Amygdala (tissue), 56 donors: Measurements from ENCODE around the gene ZSWIM4.

ENCODE experiments used
- DNase-seq, 56 donors: peaks; one replicate each; lab custom pipeline; 2025; lab: John Stamatoyannopoulos, UW

Gene ZSWIM4

DNA sequence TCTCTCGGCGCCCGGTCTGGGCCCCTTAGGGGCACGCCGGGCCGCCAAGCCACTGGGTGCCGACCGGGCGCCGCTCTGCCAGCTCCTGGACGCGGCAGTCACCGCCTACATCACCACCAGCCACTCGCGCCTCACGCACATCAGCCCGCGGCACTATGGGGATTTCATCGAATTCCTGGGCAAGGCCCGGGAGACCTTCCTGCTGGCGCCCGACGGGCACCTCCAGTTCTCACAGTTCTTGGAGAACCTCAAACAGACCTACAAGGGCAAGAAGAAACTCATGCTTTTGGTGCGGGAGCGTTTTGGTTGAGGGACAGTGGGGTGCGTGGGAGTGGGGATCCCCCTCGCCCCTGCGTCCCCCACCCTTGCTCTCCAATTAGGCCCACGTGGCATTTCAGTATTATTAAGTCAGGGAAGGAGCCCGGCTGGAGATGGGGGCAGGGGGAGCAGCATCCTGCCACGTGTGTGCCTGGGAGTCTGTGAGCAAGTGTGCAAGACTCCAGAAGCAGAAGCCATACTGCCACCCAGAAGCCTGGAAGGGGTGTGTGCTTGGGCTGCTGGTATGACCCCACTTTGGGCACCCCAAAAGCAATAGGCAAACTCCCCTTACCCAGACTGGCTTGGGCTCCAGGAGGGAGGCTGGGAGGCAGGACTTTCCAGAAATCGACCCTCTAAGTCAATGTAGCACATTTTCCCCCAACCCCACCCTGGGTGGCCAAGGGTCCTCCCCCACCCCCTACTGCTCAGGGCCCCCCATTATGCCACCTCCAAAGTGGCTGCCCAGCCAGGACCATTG is 35.7 kb downstream of the ZSWIM4 start:
- no peak for DNase-seq

DNA sequence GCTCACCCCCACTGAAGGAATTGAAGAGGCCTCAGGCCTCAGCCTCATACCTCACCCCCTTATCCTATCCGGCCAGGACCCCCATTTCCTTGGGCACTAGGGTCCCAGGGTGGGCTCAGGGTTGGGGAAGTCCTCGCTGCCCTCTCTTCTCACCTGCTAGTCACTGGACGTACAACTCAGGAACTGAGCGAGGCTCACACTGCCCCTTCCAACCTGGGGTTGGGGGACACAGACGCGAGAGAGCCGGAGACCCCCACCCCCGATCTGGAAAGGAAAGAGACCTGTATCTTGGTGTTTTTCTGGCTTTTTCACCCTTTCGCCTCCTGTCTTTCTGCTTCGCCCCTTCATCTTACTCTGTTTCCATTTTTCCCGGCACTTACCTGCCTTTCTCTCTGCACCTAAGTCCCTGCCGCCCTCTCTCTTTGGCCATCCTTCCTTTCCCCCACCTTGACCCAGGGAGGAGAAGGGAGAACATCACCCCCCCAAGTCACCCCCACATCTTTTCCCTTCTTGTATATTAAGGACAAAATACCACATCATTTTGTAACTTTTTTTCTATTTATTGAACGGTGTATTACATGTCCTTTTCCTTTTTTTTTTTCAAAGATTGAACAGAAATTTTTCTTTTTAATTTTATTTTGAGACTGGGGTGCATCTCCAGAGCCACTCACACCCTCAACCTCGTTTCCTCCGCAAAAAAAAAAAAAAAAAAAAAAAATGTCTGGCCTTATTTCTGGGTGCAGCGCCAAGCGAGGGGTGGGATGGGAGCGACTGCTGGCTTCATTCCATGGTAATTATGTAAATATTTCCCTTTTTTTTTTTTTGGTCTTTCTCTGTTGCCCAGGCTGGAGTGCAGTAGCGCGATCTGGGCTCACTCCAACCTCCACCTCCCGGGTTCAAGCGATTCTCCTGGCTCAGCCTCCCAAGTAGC is 36.6 kb downstream of the ZSWIM4 start:
- no peak for DNase-seq

DNA sequence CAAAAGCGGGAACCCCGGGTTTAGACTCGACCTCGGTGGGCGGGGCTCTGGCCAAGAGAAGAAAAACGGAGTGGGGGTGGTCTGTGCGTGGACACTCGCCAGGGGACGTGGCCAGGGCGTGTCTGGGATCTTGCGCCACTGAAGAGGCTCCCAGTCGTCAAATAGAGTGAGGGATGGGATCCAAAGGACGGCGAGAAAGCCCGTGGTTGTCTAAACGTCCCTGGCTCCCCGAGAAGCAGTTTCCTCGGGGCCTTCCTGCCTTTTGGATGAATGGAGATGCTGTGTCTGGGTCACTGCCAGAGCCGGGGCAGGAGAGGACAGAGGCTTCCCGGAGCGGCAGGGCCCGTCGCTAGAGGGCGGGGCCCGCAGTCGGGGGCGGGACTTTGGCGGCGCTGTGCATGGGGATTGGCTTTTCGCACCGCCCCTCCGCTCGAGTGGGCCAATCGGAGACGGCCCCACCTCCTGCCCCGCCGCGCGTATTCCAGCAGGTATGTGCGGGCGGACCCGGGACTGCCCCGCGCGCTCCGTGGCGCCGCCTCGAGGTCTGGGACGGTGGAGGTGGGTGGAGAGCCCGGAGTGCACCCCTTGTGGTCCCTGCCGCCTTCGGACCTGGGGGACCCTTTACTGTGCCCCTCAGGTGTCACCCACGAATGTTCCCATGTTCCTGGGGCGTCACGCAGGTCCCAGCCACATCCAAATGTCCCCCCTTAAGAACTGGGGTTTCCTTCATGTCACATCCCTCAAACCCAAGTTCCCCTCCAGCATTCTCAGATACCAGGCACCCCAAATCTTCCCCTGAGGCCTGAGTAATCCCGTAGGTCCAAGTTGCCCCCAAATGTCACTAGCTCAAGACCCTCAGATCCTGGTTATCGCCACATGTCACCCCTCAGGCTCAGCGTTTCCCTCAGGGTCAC is 38.3 kb downstream of the ZSWIM4 start:
- peak in 54 of 56 donors; percentile 24 to 95 (median 73) for DNase-seq

DNA sequence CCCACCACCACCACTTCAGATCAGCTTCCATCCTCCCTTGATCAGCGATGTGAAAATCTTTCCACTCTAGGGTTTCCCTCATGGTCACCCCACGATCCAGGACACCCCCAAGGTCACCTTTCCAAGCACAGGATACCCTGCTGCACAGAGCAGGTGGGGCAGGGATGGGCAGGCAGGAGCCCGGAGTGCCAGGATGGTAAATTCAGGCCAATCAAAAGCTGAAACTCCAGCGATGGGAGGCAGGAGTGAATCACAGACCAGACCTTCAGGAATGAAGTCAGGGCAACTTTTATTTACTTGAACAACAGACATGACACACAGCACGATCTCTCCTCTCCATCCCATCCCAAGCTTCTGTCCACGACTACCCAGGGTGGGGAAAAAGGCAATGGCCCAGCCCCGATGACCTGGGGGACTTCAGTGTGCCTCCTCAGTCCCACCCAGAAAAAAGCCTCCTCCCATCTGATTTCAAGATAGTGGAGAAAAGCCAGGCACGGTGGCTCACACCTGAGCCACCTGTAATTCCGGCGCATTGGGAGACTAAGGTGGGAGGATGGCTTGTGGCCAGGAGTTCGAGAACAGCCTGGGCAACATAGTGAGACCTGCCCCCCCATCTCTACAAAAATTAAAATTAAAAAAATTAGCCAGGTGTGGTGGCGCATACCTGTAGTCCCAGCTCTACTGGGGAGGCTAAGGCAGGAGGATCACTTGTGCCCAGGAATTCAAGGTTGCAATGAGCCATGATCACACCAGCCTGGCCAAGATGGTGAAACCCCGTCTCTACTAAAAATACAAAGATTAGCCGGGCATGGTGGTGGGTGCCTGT is 39.2 kb downstream of the ZSWIM4 start:
- no peak for DNase-seq

DNA sequence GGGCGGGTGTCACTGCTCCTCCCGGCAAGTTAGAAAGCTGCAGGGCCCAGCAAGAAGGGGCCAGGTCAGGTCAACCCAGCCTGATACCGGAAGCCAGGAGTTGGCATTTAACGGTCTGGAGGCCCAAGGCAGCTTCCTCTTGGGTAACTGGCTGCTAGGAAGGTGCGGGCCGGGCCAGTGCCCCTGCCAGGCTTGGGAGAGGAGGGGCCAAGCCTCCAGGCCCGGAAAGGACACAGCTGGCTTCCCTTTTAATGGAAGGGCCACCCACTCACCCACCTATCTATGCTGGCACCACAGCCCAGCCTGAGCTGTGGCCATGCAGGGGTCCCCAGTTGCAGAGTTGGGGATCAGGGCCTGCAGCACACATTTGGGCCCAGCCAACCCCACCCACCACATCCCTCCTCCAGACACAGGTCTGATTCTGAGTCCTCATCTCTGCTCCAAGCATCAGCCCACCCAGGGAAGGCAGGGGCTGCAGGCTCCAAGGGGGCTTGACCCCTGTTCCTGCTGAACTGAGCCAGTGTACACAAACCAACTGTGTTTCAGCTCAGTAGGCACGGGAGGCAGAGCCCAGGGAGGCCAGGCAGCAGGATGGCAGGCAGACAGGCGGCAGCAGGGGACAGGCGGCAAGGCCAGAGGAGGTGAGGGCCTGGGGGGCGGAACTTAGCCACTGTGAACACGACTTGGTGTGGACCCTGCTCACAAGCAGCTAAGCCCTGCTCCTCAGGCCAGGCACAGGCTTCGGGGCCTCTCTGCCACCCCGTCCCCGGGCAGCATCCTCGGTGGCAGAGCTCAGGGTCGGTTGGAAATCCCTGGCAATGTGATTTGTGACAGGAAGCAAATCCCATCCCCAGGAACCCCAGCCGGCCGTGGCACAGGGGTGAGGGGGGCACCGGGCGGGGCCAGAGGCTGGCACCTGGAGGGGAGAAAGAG is 40.8 kb downstream of the ZSWIM4 start:
- DNase-seq: no peak

DNA sequence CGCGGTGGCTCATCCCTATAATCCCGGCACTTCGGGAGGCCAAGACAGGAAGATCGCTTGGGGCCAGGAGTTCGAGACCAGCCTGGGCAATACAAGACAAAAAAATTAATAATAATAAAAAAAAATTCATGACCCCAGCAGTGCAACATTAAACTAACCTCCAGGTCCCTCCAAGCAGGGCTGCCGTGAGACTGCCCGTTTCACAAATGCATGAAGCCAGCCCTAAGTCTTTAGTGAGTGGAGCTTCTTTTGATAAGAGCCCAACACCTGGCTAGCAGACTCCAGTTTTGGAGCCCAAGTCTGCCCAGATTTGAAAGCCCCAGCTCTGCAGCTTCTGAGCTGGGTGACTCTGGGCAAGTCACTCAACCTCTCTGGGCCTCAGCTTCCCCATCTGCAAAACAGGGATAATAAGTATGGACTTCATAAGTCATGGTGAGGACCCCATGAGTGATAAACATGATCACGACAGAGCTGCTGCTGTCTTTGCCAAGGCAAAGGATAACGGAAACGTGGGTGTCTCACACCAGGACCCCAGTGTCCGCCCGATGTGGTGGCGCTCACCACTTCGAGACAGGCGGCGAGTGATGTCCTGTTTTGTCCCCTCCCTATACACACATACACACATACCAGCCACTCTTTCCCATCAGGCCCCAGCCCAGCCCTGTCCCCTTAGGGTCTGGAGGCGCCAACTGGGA is 43.3 kb downstream of the ZSWIM4 start:
- no peak for DNase-seq

DNA sequence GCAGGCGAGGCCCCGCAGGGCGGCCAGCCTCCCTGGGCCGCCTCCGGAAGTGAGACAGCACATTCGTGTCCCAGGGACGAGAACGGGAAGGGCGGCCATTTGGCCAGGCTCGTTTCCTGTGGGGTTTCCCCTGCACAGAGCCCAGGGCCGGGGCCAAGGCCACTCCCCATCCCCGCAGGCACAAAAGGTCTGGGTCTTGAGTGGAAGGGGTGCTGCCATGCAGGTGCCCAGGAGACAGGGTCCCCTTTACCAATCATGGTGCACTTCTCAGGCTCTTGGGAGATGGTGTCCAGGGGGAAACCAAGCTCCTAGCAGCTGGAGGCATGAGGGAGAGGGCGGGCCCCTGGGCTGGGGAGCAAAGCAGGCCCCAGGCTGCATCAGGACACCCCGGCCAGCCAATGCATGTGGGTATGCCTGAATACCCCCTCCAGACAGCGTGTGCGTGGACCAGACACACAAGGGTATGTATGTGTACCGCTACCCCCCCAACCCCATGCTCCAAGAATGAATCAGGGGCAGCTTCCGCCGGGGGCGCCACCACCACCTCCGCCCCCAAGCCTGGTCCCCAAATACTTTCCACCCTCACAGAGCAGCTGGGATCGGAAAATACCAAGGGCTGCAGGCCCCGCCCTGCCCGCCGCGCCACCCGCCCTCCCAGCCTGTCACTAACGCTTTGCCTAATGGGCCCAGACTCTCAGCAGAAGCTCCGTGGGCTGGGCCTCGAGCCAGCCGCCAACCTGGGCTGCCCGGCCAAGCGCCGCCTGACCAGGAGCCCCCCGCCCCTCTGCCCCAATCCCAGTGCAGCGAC is 44.1 kb downstream of the ZSWIM4 start:
- peak in 26 of 56 donors; percentile 9 to 66 (median 30) for DNase-seq

DNA sequence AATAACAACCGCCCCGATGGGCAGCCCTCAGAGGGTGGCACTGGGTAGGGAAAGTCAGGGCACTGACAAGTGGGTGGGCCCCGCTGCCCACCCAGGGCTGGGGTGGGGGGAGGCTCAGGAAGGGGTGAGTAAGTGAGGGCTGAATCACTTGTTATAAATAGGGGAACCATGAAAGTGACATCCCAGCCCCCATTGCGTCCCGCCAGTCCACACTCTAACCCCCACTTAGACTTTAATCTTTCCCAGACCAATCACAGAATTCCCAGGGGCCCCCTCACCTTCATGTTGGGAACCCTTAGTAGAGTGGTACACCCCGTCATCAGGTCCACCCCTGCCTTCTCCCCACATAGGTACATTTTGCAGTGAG is 44.7 kb downstream of the ZSWIM4 start:
- no peak for DNase-seq

DNA sequence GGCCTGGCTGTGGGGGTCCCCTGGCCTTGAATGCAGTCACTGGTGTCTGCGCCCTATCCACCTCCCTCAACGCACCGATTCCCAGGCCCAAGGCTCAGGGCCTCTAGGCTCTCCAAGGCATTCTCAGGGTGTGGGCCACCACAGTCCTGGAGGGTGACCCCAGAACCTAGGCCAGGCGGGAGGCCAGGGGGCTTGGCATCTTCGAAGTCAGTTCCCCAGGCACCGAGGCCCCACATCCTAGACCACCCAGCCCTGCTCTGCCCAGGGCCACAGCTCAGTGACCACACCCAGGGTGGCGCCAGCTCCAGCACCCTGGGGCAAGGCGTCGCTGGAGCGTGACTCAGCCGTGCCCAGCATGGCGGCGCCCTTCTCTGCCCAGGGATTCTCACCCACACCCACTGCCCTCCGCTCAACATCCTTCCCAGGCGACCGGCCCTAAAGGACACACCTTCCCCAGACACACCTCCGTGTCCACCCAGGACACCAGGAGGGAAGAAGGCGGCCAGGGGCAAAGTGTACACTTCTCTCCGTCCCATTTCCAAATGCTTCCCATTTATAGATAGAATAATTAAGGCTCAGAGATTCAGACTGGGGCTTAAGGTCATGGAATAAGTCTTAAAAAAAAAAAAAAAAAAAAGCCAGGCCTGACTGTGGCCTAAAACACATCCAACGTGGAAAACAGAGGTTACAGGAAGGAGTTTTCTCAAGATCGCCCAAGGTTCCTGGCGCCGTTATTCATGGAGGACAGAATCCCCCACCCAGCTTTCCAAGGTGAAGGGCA is 45.3 kb downstream of the ZSWIM4 start:
- no peak for DNase-seq

DNA sequence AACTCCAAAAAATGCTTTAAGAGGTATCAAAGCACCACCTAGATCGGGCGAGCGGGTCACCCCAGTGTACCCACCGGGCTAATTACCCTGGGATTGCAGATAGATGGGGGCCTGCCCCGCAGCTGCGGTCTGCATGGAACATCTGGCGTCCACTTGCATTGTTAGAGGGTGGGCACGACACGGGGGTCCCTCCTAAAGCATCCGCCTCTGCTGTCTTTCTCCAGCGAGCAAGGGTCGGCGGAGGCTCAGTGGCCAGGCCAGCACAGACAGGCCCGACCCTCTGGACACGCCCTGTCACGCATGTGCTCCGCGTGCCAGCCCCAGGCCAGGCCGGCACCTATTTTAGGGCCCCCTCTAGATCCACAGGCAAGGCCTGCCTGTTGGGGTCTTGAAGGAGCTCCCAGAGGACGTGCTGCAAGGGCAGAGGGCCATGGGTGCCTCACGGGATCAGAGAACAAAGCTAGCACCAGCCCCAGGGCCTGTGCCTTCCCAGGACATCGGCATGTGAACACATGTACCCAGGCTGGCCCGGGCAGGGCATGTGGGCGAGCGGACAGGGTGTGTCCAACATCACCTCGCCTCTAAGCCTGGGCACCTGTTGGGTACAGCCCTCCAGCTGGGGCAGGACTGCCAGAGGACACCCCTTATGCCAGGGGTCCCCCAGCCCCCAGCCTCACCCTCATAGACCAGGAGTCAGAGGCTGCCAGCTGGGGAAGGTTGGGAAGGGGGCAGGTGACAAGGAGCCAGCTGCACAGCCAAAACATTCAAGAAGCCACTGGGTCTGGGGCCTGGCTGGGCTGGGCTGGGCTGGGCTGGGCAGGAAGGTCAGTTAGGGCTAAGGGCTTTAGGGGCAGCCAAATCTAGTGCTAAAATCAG is 46.1 kb downstream of the ZSWIM4 start:
- DNase-seq: peak in 1 of 56 donors; percentile 38

DNA sequence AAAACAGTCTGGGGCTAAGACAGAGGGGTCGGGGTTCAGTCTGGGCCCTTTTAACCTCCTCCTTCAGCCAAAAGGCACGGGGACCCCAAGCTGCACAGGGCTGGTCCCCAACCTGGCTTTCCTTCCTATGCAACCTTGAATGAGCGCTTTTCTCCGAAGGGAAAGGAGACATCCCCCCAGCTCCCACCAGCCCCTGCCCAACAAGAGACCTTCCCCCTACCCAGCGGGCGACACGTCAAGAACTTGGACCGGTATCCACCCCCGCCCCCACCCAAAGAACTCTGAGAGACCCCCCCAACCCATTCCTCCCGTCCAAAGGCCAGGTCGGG is 46.7 kb downstream of the ZSWIM4 start:
- DNase-seq: no peak

DNA sequence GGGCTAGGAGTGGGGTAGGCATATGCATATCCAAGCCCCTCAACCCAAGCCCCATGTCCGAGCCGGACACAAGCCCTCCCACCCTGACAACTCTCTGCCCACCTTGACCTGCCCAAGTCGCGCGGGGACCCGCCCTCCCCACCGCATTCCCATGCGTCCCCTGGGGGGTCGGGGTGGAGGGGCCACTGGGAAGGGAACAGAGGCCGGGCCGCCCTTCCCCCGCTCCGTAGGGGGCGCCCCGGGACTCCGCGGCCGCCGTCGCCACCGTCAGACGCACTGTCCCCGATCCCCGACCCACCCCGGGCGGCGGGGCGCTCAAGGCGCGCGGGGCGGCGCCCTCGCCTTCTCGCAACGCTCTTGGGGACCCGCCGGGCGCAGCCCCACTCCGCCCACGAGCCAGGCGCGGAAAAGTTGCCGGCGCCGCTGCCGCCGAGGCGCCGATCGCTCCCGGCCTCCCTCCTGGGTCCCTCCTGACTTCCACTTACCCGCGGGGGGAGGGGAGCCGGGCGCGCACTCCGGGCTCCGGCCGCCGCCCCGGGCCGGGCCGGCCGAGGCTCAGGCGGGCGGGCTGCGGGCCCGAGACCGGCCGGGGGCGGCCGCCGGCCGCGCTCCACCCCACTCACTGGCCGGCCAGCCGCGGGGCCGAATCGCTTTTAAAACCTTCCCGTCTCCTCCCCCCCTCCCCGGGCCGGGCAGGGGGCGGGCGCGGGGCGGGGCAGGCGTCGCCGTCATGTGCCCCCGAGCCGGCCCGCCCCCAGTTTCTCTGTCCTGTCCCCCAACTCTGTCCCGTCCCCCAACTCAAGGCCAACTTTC is 47.3 kb downstream of the ZSWIM4 start:
- peak in 30 of 56 donors; percentile 18 to 73 (median 47) for DNase-seq

DNA sequence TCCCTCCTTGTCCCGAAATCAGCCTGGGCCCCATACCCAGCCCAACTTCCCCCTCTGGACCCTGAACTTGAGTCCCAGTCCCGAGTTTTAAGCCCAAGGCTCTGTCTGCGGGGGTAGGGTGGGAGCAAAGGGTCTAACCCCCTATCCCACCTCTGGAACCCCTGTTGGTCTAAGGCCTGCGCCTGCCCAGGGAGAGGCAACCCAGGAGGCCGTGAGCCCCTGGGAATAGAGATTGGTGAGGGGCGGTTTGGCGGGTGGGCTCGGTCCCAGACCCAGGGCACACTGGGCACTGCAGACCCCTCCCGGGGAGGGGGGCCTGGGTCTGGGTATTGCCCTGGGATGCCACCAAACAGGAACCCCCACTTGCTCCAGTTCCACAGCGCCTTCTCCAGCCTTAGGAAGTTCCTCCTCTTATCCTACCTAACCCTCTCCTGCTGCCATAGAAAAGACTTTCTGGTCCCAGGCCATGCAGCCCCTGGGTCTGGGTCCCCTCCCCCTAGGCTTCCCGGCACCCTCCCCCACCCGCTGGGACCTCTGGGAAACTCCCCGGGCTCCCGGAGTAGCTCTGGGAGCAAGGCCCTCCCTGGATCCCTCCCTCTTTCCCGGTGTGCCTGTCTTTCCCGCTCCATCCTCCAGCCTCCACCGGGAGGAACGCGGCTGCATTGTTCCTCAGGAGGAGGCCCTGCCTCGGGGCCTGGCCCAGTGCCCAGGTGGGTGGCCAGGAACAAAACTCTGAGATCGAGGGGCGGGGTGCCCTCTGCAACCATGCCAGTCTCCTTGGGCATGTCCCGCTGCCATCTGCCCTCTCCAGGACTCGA is 48.1 kb downstream of the ZSWIM4 start:
- peak in 8 of 56 donors; percentile 17 to 43 (median 27) for DNase-seq
